K562 (cell line): ENCODE results near the gene PIKFYVE. TPM values are rescaled to one million over a fixed set of nuclear protein-coding genes. Genes with fewer than 3 reads are reported as not detected.
"Not testable (repeated sequence)": the region's sequence is repeated elsewhere in the genome, so short reads cannot be mapped to it uniquely, and the experiment has no call there.

ENCODE experiments used
- ATAC-seq: fragments of 200-7000 bp; cut with Tn5 transposase; 3 replicates; pipeline ENCODE4 v1.9.1; 2020; ENCODE audit warnings: moderate library complexity
- BruUV-seq: library from RNA; stranded (reverse); fragments of 400-500 nt; replicated peaks from 2 replicates; lab custom pipeline; 2021; lab: Mats Ljungman, UMichigan
- CTCF ChIA-PET: fragments of 300-600 bp; formaldehyde crosslinking; extraction: SDS; loops from one replicate; lab custom pipeline; 2021; ENCODE audit warnings: low intra/inter-chr PET ratio; lab: Yijun Ruan, JAX
- POLR2A ChIA-PET: fragments of 300-600, 350-650 bp; sonication (Branson Sonifier 250); formaldehyde crosslinking; extraction: SDS; loops from one replicate; lab custom pipeline; 2021; ENCODE audit warnings: antibody characterized with exemption, inconsistent platforms; lab: Yijun Ruan, JAX
- DNase-seq, 4 experiments: peaks; one replicate each; pipeline versions ENCODE4 v3.0.0 to v3.0.0-alpha.2; 2011 to 2018; ENCODE audit warnings: low spot score in 3 of 4, mixed read lengths in 3 of 4; ENCODE audit errors: extremely low read depth in 1 of 4
- FAIRE-seq: peaks from 2 replicates; lab custom pipeline; 2011; peaks lifted over from hg19 to GRCh38; lab: Jason Lieb, UNC
- H2AFZ ChIP-seq: 2 replicates; pipeline ENCODE4 v1.6.0; 2011; ENCODE audit warnings: low read depth, low read length, control low read depth, inconsistent platforms
- H3K27ac ChIP-seq: fragments of 200-600 bp; 3 replicates; pipeline ENCODE4 v1.8.0; 2011; ENCODE audit warnings: low read depth, mild to moderate bottlenecking, control low read depth, inconsistent platforms, low read length, moderate library complexity, mixed read lengths; ENCODE audit errors: extremely low read depth
- H3K27me3 ChIP-seq, 2 experiments: fragments of 300-600 bp in 1 of 2; 2 replicates in 1 of 2; 3 replicates in 1 of 2; pipeline versions ENCODE4 v1.6.0 to v1.8.0; 2011; ENCODE audit warnings: inconsistent platforms in 2 of 2, low read length in 2 of 2, mild to moderate bottlenecking in 1 of 2, mixed read lengths in 1 of 2, moderate library complexity in 1 of 2; ENCODE audit not compliant: control insufficient read depth in 2 of 2, insufficient read depth in 2 of 2
- H3K36me3 ChIP-seq: fragments of 300-600 bp; 3 replicates; pipeline ENCODE4 v1.8.0; 2011; ENCODE audit warnings: mild to moderate bottlenecking, low read length, inconsistent platforms; ENCODE audit not compliant: control insufficient read depth, insufficient read depth
- H3K4me1 ChIP-seq, 2 experiments: fragments of 200-600 bp in 1 of 2; replicated peaks in 1 of 2; 2 replicates in 1 of 2; 3 replicates in 1 of 2; pipeline versions ENCODE4 v1.5.1 to v1.8.0; 2011; ENCODE audit warnings: inconsistent platforms in 2 of 2, low read length in 2 of 2, mild to moderate bottlenecking in 1 of 2, mixed read lengths in 1 of 2, moderate library complexity in 1 of 2; ENCODE audit not compliant: control insufficient read depth in 2 of 2, insufficient read depth in 2 of 2
- H3K4me2 ChIP-seq: 2 replicates; pipeline ENCODE4 v1.6.1; 2011; ENCODE audit warnings: low read length, control low read depth, inconsistent platforms, mixed read lengths; ENCODE audit not compliant: insufficient read depth
- H3K4me3 ChIP-seq: fragments of 200-600 bp; sonication (generic), shearing (Covaris generic); 2 replicates; pipeline ENCODE4 v1.5.1; 2016; ENCODE audit warnings: control low read depth, inconsistent platforms
- H3K79me2 ChIP-seq: fragments of 200-600 bp; 3 replicates; pipeline ENCODE4 v1.8.0; 2011; ENCODE audit warnings: low read length, inconsistent platforms; ENCODE audit not compliant: control insufficient read depth, insufficient read depth
- H3K9ac ChIP-seq, 2 experiments: 2 replicates each; pipeline versions ENCODE4 v1.6.0 to v1.6.1; 2011; ENCODE audit warnings: low read depth in 2 of 2, low read length in 2 of 2, control low read depth in 1 of 2, inconsistent platforms in 1 of 2, mild to moderate bottlenecking in 1 of 2, mixed read lengths in 1 of 2; ENCODE audit not compliant: insufficient read depth in 1 of 2
- H3K9me1 ChIP-seq: one replicate; pipeline ENCODE4 v1.6.0; 2011; ENCODE audit warnings: inconsistent platforms, mild to moderate bottlenecking, low read length, moderate library complexity; ENCODE audit not compliant: control insufficient read depth, insufficient read depth
- H3K9me3 ChIP-seq: replicated peaks from 2 replicates; pipeline ENCODE4 v1.5.1; 2011; ENCODE audit warnings: low read depth, low read length, inconsistent platforms; ENCODE audit not compliant: control insufficient read depth, insufficient read depth
- H4K20me1 ChIP-seq: replicated peaks from 2 replicates; pipeline ENCODE4 v1.6.1; 2011; ENCODE audit warnings: low read length, inconsistent platforms, mixed read lengths; ENCODE audit not compliant: control insufficient read depth, insufficient read depth
- BRF2 ChIP-seq: IDR thresholded peaks from 3 replicates; pipeline ENCODE4 v1.6.1; 2011; ENCODE audit warnings: borderline replicate concordance, mild to moderate bottlenecking; ENCODE audit not compliant: insufficient read length, insufficient read depth
- DMBX1 ChIP-seq: fragments of 250-450 bp; sonication (Bioruptor Pico); IDR thresholded peaks from 2 replicates; pipeline ENCODE4 v1.8.0; 2022; ENCODE audit warnings: inconsistent platforms, mild to moderate bottlenecking, moderate library complexity, borderline replicate concordance
- POLR3G ChIP-seq: IDR thresholded peaks from 2 replicates; pipeline ENCODE4 v1.6.1; 2011; ENCODE audit not compliant: insufficient read length, insufficient replicate concordance; ENCODE audit errors: extremely low read depth
- ZNF134 ChIP-seq: fragments of 250-450 bp; sonication (Bioruptor Pico); conservative IDR thresholded peaks from 2 replicates; pipeline ENCODE4 v1.4.0; 2020
- WGBS: fragments of 100-300 bp; shearing (Covaris generic); methylation state at CpG from one replicate; pipeline ENCODE4 v1.1.6; 2016; ENCODE audit warnings: low coverage, mixed read lengths; ENCODE audit not compliant: insufficient coverage; ENCODE audit errors: missing lambda C conversion rate; 5-methylcytosine and 5-hydroxymethylcytosine counted together
- in situ Hi-C: fragments of 300-500 bp; cut with MboI; formaldehyde crosslinking; loops from 4 replicates; pipeline ENCODE4 v1.15.0; 2018; ENCODE audit warnings: inconsistent platforms, mixed read lengths
- intact Hi-C: fragments of 100-400 bp; cut with micrococcal nuclease; formaldehyde crosslinking; loops from 2 replicates; pipeline ENCODE4 v1.14.2; 2022
- polyA plus RNA-seq, 8 experiments: library from polyadenylated mRNA; depleted of rRNA in 4 of 8; stranded (reverse) in 5 of 8; unstranded in 3 of 8; fragments of >200 nt; fragmentation: Nextera tagmentation in 2 of 8; fragmentation: Illumina TruSeq in 1 of 8; extraction: Ambion mirVana in 2 of 8; extraction: Trizol in 1 of 8; gene quantifications; 2 replicates each; pipeline versions ENCODE4 v1.2.1 to v1.2.3, GENCODE V29; 2011 to 2014; ENCODE audit warnings: inconsistent platforms in 1 of 8, missing spikeins in 1 of 8
- total RNA-seq, 7 experiments: library from RNA; depleted of rRNA in 6 of 7; stranded (reverse); fragments of >200 nt in 6 of 7; fragmentation: Illumina TruSeq in 2 of 7; extraction: Trizol in 2 of 7; gene quantifications; 2 replicates each; pipeline versions ENCODE4 v1.2.1 to v1.2.3, GENCODE V29; 2011 to 2021; ENCODE audit warnings: low replicate concordance in 1 of 7
- TF ChIP-seq, protein P1 (sequence below): sonication (generic); formaldehyde crosslinking; IDR thresholded peaks from 2 replicates; pipeline ENCODE4 v1.8.0; 2022; ENCODE audit warnings: missing genetic modification reagents, mild to moderate bottlenecking, borderline replicate concordance
- TF ChIP-seq, protein P2 (sequence below): fragments of 250-450 bp; sonication (Bioruptor Pico); IDR thresholded peaks from 2 replicates; pipeline ENCODE4 v1.4.0; 2020; ENCODE audit warnings: mild to moderate bottlenecking, moderate library complexity

The PIKFYVE gene
- total and polyA plus RNA-seq, 9 of the 15 experiments (the other 6 are each of a cell fraction or from before 2014, with no cell fraction given): 3.6 to 25.6 (median 16.7) TPM

DNA sequence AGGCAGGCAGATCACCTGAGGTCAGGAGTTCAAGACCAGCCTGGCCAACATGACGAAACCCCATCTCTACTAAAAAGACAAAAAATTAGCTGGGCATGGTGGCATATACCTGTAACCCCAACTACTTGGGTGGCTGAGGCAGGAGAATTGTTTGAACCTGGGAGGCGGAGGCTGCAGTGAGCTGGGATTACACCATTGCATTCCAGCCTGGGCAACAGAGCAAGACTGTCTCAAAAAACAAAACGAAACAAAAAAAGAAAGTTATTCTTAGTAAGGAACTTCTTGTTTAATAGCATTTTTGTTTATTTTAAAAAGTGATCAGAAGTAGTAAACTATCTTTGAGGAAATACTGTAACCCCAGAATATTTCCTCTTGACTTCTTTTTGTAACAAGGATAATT is 90.4 kb downstream of the PIKFYVE start:
- FAIRE-seq, H3K79me2 ChIP-seq, DNase-seq, H3K4me1 ChIP-seq, H3K9me3 ChIP-seq, H4K20me1 ChIP-seq, intact Hi-C loops, H3K4me3 ChIP-seq, H3K27ac ChIP-seq, H3K9me1 ChIP-seq, CTCF ChIA-PET, in situ Hi-C loops, ATAC-seq, H3K9ac ChIP-seq, H3K4me2 ChIP-seq, H3K27me3 ChIP-seq, H2AFZ ChIP-seq: not testable (repeated sequence)
- H3K36me3 ChIP-seq: peaks cover 52% of the 10 kb centered on the region
- POLR2A ChIA-PET: interaction anchor here (1.0 kb wide), 1 partner anchor 9 kb away, joined by 3 read pairs; no protein-coding TSS in a partner anchor
- BruUV-seq: TSS peak; percentile 25
- 90% methylated on average over 2 of the region's 3 CpGs for WGBS

DNA sequence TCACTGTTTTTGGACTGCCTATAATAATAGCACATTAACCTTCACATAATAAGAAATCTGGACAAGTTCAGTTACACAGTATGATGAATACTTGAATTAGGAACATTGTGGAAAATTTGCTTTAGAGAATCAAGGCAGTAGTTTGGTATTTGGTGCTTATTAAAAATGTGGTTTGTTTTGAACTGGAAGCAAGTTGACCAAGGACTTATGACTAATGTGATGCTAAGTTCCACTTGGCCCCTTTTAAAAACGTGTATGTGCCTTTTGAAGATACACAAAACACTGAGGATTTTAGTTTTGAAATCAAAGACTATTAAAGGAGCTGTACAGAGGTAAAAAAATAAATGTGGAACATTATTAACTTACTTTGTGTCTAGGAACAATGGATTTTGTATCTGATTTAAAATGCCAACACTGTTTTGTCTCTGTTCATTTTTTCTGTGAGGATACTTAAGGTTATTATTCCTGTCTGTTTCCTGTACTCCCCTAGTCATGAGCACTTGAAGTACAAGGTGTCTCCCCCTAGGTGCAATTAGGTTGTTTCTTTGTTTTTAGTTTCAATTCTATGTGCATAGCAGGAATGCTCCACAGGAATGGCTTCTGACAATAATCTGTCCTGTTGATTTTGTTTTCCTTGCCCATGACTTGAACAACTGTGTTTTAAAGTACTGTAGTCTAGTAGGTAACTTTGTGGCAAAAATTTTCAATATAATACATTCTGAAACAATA is 91.0 kb downstream of the PIKFYVE start:
- H3K27ac ChIP-seq: no peak overlapping the region
- peaks cover 46% of the 10 kb centered on the region for H3K36me3 ChIP-seq
- no peaks in the 10 kb centered on the region for H3K9me3 ChIP-seq
- H2AFZ ChIP-seq: no peak overlapping the region
- no peaks in the 10 kb centered on the region for H3K27me3 ChIP-seq
- no TSS peak for BruUV-seq
- ATAC-seq (no peak), DNase-seq (no peak), FAIRE-seq (no peak)
- CTCF ChIA-PET: no interaction called here
- no peaks in the 10 kb centered on the region for H4K20me1 ChIP-seq
- no peak overlapping the region for H3K9ac ChIP-seq
- no peaks in the 10 kb centered on the region for H3K79me2 ChIP-seq
- WGBS: 6% methylated on average over 1 of the region's 1 CpG
- H3K4me2 ChIP-seq: no peak overlapping the region
- H3K4me1 ChIP-seq: peaks cover 0 to 7% of the 10 kb centered on the region in 2 experiments; a peak in 1 of 5 replicates
- H3K4me3 ChIP-seq: no peak overlapping the region
- intact Hi-C loops (no loop called here), in situ Hi-C loops (no loop called here)
- H3K9me1 ChIP-seq: no peaks in the 10 kb centered on the region
- POLR2A ChIA-PET: no interaction called here
- no peak for TF ChIP-seq POLR3G
- no peak for TF ChIP-seq DMBX1 (CRISPR knock-in tag)
- TF ChIP-seq ZNF134 (CRISPR knock-in tag): no peak
- TF ChIP-seq, protein P1, sequence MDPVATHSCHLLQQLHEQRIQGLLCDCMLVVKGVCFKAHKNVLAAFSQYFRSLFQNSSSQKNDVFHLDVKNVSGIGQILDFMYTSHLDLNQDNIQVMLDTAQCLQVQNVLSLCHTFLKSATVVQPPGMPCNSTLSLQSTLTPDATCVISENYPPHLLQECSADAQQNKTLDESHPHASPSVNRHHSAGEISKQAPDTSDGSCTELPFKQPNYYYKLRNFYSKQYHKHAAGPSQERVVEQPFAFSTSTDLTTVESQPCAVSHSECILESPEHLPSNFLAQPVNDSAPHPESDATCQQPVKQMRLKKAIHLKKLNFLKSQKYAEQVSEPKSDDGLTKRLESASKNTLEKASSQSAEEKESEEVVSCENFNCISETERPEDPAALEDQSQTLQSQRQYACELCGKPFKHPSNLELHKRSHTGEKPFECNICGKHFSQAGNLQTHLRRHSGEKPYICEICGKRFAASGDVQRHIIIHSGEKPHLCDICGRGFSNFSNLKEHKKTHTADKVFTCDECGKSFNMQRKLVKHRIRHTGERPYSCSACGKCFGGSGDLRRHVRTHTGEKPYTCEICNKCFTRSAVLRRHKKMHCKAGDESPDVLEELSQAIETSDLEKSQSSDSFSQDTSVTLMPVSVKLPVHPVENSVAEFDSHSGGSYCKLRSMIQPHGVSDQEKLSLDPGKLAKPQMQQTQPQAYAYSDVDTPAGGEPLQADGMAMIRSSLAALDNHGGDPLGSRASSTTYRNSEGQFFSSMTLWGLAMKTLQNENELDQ (CRISPR knock-in tag): no peak
- TF ChIP-seq BRF2: no peak
- TF ChIP-seq, protein P2, sequence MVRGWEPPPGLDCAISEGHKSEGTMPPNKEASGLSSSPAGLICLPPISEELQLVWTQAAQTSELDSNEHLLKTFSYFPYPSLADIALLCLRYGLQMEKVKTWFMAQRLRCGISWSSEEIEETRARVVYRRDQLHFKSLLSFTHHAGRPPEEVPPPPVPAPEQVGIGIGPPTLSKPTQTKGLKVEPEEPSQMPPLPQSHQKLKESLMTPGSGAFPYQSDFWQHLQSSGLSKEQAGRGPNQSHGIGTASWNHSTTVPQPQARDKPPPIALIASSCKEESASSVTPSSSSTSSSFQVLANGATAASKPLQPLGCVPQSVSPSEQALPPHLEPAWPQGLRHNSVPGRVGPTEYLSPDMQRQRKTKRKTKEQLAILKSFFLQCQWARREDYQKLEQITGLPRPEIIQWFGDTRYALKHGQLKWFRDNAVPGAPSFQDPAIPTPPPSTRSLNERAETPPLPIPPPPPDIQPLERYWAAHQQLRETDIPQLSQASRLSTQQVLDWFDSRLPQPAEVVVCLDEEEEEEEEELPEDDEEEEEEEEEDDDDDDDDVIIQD (CRISPR knock-in tag): no peak
